GM18519 (cell line): ENCODE results near the gene B4GALT6.

Experiments
- ATAC-seq: cut with Tn5 transposase; IDR thresholded peaks from one replicate; pipeline ENCODE4 v1.9.1; 2021; ENCODE audit warnings: mild to moderate bottlenecking, moderate library complexity; ENCODE audit not compliant: unreplicated experiment, low FRiP score

B4GALT6 gene

DNA sequence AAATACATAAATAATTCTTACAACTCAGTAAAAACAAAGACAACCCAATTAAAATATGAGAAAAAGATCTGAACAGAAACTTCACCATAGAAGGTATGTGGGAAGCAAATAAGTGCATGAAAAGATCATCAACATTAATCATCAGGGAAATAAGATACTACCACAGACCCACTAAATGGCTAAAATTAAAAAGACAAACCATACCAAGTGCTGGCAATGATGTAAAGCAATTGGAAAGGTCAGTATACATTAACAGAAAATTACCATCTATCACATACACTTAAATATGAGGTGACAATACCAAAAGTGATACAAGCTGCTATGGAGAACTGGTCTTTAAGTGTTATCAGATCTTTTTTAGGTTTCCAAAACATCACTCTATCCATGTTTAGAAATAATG, 48.0 kb downstream of the B4GALT6 start:
- no peak for ATAC-seq

DNA sequence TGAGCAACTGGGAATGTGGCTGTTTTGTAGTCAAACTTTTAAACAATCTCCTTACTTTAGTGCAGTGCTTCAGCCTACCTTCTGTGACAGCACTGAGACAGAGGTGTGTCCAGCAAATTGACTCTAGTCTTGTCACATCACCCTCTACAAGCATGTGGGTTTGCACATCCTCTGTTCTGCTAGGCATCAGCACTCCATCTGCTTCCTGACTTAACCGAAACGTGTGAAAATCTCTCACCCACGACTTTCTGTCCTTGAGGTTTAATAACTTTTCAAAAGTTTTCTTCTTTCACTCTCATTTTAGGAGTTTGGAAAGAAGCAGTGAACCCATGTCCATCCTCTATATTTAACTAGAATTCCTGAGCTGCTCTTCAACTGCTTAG, 50.1 kb downstream of the B4GALT6 start:
- peak; percentile 99 for ATAC-seq

DNA sequence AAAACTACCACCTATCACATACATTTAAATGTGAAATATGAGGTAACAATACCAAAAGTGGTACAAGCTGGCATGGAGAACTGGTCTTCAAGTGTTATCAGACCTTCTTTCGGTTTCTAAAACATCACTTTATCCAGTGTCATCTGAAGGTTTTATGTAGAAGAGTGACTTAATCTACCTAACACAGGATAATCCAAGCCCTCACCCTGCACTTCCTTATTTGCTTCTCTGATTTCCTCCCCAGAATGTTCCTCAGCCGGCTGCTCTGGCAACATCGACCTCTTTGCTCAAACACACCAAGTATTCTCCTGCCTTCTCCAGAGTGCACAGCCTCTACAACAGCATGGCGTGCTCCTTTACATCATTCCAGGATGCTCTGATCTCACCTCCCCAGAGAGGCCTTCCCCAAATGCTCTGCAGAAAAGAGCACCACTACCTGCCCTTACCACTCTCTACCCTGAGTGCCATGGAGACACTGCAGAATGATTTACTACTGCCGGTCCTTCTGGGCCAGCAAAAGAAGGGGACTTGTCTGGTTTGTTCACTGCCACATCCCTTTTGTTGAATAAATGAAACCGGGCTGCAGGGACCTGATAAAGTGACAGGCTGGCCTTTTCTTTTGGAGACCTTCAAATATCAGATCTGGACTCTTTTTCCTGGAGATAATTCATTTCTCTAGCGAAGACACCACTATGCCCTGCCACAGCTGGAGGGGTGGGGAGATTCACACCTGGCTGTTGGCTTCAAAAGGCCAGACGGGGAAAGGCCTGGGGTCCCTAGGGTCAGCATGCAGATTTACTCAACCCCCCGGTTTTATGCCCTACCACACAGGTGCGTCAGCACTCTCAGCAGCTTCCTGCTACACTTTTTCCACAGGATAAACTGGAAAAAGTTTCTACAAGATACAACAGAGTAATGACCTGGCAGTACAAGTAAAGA, 50.7 kb downstream of the B4GALT6 start:
- no peak for ATAC-seq

DNA sequence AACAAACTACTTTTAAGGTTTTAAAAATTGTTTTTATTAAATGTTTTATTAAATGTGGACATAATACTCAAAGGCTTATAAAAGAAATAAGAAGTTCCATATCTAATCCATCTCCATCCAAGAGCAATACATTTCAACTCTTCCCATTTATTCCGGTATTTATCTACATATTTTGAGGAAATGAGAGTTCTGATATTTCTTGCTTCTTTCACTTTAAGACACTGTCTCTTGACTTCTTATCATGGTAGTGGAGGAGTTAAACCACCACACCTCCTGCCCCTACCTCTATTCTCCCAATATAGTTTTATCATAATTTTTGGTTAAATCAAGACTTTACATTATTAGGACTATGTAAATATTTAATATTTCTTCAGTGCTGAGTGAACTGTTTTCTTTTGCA, 52.0 kb downstream of the B4GALT6 start:
- ATAC-seq = no peak

DNA sequence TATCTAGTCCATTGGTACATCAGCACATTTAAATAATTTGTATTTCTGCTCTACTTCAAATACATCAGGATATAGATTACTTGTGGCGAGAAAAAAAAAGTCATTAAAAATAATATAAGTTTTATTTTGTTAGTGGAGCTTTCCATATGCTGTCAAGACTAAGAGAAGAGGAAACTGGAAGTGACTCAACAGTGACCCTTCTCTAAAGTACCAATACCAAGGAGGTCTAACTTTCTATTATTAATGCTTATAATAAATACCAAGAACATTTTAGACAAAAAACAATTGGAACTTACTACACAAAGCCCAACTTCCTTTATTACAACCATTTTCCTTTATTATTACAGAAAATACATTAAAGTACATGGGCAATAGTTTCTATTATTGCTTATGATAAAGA, 52.9 kb downstream of the B4GALT6 start:
- no peak for ATAC-seq

DNA sequence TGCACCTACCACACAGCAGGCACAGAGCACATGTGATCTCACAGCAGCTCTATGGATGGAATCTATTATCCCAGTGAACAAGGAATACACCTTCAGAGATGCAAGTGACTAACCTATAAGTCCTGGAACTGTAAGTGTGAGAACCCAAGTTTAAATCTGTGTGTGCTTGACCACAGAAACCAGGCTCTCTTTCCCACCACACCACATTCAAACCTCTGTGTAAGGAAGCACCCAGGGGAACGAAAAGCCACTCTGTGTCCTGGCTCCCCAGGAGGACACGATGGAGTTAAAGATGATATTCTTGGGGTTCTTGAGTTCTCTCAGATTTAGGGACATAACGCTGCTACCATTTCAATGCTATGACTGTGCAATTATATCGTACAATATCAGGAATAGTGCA, 53.8 kb downstream of the B4GALT6 start:
- ATAC-seq = no peak

DNA sequence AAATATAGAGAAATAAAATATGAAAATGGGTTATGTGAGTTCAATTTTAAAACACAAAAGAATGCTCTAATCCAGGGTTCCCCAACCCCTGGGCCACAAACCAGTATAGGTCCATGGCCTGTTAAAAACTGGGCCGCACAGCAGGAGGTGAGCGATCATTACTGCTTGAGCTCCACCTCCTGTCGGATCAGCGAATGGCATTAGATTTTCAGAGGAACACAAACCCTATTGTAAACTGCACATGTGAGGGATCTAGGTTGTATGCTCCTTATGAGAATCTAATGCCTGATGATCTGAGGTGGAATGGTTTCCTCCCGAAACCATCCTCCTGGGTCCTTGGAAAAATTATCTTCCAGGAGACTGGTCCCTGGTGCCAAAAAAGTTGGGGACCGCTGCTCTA, 58.0 kb downstream of the B4GALT6 start:
- ATAC-seq = no peak

DNA sequence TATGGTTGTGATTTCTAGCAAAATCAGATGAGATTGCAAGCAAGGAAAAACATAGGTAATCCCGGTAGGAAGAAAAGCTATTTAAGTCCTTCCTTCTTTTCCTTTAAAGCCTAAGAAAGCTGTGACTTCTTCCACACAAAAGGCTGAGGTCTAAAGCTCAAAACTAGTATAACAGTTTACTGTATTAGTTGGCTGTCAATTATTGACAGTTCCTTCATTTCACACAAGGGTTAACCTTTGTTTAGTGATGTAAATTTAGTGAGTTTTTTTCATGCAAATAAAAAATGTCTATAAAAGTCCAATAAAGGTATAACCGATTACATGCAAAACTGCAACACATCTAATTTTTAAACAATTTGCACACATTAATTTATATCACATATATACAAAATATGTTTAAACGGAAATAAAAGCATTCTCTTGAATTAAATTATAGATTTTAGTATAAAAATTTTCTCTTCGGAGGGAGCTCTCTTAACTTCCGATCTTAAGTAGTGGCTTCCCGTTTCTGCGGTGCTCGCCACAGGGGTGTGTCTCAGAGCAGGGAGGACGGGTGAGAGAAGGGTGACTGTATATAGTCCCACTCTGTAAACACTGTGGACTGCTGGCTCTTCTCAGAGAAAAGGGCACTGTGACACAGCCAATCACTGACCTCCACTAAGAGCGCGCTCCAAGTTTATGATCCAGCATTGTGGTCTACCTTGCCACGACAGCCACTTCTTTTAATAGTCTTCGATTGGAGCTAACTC, 59.3 kb downstream of the B4GALT6 start:
- no peak for ATAC-seq

DNA sequence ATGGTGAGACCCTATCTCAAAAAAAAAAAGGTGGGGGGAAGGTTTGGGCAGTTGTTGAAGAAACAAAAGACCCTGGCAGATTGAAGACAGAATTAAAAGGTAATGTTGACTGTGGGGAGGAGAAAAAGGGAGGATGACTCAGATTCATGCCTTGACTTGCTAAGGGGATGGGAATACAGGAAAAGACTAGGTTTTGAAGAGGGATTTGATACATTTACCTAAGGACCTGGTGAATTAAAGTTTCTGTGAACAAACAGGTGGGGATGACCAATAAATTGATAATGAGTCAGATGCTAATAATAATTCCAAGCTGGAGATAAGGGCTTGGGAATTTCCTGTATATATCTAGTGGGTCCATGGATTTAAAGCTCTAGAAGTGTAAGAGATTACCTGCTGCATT, 65.1 kb downstream of the B4GALT6 start:
- no peak for ATAC-seq

DNA sequence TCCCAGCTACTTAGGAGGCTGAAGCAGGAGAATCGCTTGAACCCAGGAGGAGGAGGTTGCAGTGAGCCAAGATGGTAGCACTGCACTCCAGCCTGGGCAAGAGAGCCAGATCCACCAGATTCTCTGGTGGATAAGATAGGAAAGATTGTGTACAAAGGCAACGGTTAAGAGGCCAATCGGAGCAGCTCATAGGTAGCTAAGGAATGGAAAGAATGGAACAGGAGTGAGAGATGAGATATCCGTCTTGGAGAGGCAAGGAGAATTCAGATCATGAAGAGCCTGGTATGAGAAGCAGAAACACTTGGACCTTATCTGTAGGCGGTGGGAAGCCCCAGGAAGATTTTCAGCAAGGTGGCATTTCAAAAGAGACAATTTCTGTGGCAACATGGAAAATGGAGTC, 65.6 kb downstream of the B4GALT6 start:
- ATAC-seq = no peak

DNA sequence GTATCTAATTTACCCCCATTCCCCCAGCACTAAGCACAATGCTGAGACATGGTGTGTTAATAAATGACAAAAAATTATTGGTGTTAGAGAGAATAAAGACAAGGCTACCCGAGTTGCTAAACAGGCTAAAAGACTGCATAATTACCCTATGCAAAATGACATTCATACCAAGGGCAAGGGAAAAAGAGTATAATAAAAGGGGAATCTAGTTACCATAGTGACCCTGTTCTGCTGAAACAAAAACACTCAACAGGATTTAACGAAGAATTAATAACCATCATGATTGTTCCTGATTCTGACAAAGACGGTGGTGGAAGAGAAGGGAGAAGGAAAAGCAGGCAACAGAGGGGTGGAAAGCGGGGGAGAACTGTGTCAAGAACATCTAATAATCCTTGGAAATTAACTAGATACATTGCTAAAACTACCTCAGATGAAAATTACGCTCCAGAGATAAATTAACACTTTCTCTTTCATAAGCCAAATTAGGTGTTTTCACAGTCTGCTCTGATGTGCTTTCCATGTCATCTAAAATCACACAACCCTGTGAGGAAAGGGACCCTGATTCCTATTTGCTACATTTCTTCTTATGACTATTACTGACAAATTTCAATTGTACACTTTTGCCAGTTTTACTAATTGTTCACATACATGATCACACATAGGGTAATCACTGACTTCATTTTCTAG, 67.2 kb downstream of the B4GALT6 start:
- no peak for ATAC-seq

DNA sequence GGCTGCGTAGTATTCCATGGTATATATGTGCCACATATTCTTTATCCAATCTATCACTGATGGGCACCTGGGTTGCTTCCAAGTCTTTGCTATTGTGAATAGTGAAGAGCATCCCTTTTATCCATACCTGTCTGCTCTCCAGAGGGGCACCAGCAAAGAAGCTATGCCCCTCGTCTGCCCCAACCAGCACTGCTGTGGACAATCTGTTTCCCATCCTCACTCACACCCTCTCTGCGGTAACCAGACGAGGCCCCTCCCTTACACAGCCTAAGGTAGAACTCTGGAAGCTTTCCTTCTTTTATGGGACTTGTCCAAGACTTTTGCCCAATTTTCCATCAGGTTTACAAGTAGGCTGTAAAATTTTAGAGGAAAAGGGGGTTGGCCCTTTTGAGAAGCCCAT, 67.8 kb downstream of the B4GALT6 start:
- no peak for ATAC-seq

DNA sequence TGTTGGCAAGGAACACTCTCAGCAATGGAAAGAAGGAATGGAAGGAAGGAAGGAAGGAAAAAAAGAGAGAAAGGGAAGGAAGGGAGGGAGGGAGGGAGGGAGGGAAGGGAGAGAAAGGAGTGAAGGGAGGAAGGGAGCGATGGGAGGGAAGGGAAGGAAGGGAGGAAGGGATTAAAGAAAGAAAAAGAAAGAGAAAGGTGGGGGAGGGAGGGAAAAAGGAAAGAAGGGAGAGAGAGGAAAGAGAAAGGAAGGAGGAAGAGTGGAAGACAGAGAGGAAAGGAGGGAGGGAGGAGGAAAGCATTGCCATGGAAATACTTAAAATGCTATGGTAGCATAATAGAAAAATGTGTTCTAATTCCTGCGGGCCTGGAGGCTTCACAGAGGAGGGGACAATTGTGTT, 70.3 kb downstream of the B4GALT6 start:
- no peak for ATAC-seq

DNA sequence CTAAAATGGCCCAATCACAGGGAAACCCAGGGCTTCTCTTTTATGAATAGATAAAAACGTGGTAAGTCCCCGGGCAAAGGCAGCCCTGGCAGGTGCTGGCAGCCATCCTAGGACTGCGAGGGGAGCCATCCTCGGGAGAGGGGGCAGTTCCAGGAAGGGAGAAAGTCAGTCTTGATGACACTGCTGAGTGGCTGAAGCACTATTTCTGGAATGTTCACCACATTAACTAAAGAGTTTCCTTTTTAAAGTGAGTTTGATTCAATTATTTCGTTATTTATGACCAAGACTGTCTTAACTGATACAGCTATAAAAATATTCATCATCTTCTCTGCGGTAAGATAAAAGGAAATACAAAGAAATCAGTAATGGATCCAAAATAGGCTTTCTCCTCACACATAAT, 72.3 kb downstream of the B4GALT6 start:
- no peak for ATAC-seq

DNA sequence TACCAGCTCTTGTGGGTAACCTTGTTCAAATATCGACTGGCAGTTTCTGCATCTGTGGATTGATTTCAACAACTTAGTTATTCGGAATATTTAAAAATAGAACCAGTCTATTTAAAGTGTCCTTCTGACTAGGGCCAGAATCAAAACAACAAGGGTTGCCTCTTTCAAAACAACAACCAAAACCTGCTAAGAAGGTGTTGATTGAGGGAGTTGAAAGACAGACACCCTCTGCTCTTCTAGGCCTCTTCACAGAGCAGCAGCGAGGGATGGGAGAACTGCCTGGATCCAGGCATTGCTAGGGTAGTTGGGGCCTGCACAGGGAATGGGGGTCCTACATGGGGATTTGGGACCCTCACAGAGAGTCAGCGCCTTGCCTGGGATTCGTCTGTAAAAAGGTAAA, 72.9 kb downstream of the B4GALT6 start:
- no peak for ATAC-seq

DNA sequence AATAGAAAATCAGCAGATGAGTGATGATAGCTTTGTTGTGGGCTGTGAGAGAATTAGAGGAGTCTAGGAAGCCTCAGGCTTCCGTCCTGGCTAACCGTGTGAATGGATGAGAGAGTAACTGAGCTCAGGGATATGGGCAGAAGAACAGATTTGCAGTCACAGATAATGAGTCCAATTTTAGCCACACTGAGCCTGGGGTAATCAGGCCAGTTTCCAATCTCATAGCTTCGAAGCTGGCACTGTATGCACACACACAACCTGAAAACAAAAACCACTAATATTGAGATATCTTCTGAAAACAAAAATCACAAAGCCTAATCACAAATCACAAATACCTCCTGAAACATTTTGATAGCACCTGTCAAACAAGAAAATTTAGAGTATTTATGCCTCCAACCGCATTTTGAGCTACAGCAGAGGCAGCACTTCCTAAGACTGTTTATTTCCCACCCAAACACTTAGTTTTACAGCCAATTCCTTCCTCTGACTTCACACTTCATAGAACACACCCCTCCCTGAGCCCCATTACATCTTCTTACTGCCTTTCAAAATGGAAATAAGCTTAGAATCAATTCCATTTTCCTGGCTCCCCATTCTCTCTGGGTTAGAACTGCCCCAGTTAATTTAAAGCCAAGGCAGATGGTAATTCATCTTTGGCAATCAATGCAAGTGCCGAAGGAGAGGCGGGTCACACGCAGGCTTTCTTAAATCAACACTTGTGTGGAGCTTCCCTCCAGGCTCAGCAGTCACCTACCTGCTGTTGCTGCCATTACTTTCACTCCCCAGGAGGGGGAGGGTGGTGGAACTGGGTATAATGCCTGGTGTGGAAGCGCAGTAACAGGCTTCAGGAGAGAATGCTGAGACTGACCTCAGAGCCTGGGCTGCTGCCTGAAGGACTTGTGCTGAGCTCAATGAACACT, 73.8 kb downstream of the B4GALT6 start:
- ATAC-seq = no peak

DNA sequence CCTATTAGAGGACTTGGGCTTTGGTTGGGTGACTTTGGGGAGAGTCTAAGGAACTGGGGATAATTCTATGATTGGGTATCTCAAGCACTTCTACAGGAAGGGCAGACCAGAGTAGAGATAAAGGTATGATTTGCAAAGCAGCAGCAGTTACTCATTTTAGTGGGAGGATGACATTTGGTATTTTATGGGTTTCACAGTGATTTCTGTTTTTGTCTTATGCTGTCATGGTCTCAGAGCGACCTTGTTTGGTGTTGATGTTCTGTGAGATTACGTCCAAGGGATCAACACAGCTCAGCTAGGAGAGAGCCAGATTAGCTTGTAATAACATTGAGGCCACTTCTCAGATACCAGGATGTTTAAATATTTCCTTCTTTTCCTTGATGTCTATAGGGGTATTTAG, 74.5 kb downstream of the B4GALT6 start:
- ATAC-seq = no peak

DNA sequence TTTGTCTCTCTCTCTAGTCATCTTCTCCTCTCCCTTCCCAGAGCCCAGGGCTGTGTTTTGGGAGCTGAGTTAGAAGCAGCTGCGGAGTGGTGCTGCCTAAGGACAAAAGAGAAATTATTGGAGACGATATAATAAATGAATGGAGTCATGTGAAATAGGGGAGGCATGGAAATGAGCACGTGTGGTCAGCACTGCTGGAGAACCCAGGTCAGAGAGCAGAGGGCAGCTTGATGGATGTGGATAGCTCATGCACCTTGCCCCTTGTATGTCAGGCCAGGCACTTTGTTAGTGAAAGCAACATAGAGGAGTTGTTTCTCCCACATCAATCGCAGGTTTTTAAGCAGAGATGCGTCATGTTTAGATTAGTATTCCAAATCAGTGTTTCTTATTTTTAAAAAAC, 77.0 kb downstream of the B4GALT6 start:
- ATAC-seq = no peak

DNA sequence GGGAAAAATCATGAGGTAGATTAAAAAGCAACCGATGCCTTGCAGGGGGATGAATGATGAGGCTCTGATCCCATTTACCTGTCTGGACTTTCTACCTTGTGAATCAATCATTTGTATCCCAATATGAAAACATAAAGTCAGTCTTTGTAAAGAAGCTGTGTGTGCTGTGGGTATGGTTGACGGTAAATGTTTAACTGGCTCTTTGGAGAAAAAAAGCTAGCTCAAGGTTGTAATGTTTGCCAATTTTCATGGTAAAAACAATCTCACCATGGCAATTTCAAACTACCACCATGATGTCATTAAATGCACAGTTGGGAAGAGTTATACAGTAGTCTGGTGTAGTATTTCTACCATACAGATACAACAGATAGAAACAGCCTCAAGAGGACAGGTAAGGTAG, 78.1 kb downstream of the B4GALT6 start:
- ATAC-seq = no peak

DNA sequence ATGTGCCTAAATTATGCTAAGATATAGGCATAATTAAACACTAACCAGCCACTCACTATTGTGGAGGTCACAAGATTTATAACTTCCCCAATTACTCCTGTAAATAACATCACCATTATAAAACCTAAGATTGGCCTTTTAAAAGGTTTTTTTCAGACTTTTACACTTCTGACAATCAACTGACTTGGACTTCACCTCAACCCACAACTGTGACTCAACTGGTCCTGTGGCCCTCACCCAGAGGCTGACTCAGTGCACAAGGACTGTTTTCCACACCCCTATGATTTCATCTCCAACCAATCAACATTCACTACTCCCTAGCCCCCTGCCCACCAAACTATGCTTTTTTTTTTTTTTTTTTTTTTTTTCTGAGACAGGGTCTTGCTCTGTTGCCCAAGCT, 81.1 kb downstream of the B4GALT6 start:
- no peak for ATAC-seq
